CD4-positive, alpha-beta T cell treated with Interleukin-6 at 100 ng/mL for 8 hours (primary cell): ENCODE results near the gene DERL2.

Experiments
- DNase-seq: peaks from one replicate; pipeline ENCODE4 v3.0.0-alpha.2; 2020; ENCODE audit warnings: mixed read lengths, low spot score

DERL2 gene

DNA sequence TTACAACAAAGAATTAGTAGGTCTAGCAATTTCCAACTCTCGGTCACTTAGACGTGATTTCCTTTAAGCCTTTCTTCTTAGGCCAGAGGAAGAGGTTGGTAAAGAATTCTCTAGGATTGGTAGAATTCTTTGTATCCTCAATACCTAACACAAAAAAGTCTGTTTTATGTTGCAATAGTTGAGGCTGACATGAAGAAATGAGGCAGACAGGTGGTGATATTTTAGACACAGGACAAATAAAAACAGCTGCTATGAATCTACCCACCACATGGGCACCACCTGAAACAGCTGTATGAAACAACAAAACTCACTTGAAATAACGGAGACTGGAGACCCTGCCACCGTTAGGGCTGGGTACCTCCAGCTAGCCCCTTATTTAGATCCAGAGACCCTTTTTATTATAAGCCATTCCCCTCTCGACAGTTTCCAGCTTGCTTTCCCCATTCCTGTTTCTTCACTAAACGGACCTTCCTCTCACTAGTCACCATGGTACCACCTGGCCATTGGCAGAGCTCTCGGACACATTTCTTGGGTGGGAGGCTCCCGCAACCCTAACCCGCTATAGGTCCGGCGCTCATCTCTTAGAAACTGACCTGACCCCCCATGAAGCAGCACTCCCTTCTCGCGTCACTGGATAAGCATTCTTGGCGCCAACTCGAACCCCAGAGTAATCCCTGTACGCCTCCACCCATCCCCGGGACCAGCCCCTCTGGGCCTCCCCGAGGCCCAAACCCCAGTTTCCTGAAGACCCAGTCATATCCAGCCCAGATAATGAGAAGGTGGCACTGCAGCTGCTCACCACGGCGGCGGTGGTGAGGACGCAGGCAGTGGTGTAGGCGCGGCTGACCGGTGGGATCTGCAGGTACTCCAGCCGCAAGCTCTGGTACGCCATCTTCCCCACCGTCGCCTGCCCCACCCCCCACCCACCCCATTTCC lies at the start of gene DERL2:
TSS of gene DERL2 (minus strand) at position 909 of the 936 bp plus-strand sequence. CDS start at position 892, 17 bp downstream.
- DNase-seq = no peak

DNA sequence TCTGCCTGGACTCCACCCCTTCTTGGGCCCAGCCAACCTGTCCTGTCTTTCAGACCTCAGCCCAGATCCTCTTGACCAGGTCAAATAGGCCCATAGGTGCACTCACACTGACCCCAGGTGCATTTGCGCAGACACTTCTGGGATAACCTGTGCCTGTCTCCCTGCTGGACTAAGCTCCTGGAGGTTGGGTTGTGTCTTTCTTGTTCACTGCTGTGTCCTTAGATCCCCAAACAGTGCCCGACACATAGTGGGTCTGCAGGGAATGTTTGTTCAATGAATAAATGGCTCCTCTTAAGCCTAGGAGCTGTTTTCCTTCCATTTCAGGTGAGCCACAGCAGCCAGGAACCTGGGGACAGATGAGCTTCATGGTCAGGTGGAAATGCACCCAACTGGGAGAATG lies 49.5 kb upstream of the DERL2 start:
- no peak for DNase-seq

DNA sequence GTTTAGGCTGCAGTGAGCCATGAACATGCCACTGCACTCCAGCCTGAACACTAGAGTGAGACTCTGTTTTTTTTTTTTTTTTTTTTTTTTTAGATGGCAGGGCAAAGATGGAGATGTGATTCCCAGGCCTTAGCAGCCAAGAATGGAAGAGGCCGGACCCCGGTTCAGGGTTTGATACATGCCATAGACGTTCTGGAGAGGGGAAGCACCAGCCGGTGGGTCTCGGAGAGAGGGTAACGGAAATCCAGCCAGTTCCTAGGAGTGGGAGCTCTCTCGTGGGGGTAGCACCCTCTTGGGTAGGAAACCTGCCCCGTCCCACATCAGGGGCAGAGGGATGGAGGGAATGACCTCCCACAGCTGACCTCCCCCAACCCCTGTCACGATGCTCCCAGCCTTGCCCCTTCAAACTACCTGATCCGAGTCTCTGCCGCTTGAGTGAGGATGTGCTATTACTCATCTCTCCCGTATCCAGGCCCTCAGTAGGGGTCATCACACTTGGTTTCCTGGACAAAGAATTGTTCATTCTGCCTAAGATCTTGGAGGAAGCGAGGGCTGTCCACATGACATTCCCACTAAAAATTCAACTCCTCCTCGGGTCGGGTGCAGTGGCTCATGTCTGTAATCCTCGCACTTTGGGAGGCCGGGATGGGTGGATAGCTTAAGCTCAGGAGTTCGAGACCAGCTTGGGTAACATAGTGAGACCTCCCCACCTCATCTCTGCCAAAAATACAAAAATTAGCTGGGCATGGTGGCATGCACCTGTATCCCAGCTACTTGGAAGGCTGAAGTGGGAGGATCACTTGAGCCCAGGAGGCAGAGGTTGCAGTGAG lies 47.7 kb upstream of the DERL2 start:
- DNase-seq = no peak

DNA sequence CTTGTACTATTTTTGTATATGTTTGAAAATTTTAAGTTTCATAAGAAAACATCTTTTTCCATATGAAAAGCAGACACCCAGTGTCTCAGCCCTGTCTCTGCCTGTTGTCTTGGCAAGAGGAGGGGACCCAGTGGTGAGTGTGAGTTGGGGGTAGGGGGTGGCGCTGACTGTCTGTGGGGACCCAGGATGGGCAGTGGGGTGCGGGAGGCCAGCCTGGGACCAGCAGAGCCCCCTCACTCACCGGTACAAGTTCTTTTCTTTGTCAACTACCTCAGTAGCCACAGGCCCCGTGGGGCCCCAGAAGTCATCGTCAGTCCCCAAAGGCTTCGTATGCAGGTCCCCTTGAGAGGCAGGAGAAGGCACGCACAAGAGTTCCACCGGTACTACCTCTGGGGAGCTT lies 46.6 kb upstream of the DERL2 start:
- DNase-seq = no peak

DNA sequence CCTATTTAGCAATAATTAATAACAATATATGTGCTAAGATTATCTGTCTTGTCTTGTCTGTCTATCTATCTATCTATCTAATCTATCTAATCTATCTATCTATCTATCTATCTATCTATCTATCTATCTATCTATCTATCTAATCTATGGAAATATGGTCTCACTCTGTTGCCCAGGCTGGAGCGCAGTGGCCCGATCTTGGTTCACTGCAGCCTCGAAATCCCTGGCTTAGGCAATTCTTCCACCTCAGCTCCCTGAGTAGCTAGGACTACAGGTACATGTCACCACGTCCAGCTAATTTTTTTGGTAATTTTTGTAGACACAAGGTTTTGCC lies 45.1 kb upstream of the DERL2 start:
- DNase-seq = no peak

DNA sequence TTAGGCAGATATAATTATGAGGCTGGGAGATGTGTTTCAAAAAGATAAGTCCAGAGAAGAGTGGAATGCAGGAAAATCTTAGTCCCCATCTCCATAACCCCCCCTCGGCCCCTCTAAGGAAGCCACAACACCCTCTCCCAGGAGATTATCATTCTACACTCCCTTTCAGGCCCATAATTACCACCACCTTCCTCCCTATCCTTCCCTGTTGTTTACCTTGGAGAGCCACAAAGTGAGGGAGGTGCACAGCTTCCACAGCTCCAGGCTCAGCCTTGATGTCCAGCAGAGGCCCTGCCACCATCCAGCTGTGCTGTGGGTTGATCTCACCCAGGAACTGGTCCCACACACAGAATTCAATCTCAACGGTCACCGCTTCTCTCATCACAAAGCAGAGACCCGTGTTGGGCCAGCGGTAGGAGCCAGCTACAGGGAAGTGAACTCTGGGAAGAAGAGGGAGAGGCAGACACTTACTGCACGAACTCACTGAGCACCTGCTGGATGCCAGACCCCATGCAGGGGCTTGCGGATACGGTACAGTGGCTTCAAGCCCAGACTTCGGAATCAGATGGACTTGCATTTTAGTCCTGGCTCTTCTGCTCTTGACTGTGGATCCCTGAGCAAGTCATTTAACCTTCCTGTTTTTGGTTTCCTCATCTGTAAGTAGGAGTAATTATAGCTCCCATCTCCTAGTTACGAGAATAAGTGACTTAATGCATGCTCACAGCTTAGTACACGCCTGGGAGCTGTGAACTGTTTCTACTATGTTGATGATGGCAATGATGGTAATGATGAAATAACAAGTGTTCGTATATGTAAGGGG lies 44.5 kb upstream of the DERL2 start:
- no peak for DNase-seq

DNA sequence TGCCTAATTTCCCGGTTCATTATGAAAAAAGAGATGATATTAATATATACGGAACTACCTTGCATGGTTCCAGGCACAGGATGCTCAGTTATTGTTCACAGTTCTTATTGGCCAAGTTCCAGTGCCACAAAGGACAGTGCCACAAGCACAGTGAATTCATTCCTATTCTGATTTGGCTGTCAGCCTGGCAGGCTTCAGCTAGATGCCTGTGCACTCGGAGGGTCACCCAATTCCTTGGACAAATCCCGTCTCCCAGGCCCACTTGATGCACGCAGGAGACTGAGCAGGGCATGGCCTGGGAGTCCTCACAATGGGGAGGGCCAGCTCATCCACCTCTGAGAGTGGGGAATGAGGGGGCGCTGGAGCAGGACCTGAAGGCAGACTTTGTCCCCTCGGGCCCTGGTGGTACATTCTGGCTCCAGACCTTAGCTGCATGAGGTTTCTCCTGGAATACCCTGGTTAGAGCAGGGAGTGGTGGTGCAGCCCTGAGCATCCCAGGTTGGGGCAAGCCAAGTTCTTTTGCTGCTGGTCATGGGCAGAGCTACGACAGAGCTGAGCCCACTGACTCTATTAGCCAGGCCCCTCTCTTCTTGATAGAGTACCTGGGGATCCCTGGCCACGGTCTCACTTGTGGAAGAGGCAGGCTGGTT lies 41.7 kb upstream of the DERL2 start:
- no peak for DNase-seq

DNA sequence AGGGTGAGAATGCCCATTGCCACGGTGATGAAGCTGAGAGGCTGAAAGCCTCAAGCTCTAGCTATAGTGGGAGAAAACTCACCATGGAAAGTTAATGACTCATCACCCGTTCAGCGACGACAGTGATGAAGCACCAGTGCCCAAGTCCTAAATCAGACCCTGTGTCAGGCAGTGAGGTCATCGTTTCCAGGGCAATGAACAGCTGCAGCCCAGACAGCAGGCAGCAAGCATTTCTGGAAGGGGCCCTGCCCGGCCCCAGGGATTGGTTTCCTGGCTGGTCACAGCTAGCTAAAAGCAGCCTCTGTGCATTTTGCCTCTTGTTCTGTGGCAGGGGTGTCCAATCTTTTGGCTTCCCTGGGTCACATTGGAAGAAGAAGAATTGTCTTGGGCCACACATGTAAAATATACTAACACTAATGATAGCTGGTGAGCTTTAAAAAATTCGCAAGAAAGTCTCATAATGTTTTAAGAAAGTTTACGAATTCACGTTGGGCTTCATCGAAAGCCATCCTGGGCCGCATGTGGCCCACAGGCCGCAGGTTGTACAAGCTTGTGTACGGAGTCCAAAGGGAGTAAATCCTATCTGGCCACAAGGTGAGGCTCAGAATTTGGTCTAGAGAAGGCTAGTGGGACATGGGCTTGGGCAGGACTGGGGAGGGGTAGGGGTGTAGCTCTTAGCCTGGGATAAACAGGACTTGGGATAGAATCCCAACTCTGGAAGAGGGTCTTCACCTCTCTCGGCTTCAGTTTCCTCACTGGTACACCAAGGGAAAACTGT lies 41.0 kb upstream of the DERL2 start:
- DNase-seq = no peak

DNA sequence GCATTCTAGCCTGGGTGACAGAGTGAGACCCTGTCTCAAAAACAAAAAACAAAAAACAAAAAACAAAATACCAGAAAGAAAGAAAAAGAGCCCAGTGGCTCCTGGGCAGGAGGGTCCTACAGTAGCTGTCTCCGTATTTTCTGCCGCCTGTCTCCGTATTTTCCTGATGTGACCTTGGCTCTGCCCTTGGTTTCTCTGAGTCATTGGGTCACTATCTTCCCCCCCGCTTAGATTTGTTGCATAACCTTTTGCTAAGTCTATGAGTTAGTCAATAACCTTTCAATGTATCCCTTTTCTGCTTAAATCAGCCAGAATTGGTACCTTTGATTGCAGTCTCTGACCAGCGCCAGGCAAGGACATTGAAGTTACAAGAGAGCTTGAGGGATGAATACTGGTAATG lies 37.3 kb upstream of the DERL2 start:
- DNase-seq = no peak

DNA sequence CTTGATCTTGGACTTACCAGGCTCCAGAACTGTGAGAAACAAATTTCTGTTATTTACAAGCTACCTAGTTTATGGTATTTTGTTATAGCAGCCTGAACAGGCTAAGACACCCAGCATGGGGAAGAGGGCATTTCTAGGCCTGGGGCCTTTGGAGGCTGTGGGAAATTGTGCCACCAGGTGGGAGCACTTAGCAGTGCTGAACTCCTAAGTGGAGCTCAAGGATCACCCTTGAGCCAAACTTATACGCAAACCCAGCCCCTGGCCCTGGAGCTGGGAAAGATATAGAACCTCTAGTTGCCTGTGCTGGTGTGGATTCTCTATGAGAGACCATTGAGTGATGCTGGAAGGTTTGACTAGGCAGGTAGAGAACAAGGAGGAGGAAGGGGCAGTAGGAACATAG lies 36.5 kb upstream of the DERL2 start:
- DNase-seq = no peak

DNA sequence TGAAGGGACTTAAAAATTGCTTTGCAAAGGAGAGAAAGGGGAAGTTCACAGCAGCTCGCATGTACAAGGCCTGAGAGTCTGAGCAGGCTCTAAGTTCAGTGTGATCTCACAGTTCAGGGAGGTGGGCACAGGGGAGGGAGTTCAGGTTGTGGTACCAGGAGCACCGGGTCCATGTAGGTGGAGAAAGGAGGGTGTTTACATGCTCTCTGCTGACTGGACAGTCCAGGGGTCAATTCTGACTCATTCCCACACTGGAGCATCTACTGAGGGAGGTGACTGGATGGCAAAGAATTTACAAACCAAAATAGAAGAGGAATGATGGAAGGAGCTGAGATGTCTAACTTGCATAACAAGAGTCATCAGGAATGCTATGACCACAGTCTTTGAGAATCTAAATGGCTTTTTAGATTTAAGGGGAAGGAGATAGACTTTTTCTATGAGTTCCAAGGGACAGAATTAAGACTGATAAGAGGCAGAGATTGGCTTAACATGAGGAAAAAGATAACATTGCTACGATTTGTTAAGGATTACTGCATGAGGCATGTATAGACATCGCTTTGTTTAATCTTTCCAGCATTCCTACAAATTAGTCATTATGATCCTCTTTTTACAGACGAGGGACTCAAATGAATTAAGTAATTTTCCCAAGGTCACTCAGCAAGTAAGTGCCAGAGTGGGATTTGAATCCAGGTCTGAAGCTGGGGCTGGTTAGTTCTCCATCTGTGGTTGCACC lies 30.2 kb upstream of the DERL2 start:
- no peak for DNase-seq

DNA sequence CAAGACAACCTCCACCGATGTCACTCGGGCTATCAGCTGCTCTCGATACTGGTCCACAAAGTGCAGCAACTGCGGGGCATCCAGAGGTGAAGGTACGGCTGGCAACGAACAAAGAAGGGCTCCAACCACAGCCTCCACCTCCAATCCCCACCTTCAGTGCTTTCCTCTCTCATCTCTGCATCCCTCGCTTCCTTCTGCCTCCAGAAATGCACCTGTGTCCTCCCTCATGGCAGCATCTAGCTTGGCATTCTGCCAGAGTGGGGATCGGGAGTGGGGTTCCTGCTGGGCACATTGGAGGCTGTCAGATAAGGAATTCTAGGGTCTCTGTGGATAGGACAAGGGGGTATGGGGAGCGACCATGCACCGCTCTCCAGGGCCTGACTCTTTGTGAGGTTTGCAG lies 29.0 kb upstream of the DERL2 start:
- DNase-seq = no peak

DNA sequence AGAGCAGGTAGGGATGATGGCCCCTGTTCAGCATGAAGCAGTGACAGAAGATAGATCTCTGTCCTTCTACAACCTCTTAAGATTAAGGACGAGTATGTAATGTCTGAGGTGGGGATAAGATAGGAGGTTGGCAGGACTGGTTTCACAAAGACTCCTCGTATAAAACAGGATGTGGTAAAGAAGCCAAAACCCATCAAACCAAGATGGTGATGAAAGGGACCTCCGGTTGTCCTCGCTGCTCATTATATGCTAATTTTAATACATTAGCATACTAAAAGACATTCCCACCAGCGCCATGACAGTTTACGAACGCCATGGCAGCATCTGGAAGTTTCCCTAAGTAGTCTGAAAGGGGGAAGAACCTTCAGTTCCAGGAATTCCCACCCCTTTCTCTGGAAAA lies 27.6 kb upstream of the DERL2 start:
- peak; percentile 31 for DNase-seq

DNA sequence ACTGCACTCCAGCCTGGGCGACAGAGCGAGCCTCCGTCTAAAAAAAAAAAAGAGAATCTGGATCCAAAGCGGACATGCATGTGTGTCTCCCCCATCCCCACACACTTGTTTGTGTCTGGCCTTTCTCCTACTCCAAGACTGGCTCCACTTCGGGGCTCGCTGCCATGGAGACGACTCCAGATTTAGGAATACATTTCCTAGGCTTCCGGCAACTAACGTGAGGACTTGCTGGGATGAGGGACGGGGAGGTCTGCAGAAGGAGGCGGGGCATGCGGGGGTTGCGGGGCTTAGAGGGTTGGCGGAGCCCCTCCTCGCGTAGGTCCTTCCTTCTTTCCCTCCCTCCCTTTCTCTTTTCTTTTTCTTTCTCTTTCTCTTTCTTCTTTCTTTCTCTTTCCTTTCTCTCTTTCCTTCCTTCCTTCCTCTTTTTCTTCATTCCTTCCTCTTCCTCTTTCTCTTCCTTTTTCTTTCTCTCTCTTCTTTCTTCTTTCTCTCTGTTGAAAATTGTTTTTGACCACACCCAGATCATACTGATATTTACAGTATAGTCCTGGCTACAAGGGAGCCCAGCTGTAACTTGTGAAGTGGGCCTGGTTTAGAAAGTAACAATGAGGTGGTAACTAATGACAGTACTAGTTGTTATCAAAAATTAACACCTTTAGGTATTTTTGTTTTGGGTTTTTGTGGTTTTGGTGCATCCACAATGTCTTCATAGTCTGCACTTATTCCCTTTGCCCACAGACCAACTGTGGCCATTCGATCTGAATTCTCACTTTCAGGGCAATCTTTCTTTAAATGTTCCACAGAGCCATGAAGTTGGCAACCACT lies 25.6 kb upstream of the DERL2 start:
- no peak for DNase-seq

DNA sequence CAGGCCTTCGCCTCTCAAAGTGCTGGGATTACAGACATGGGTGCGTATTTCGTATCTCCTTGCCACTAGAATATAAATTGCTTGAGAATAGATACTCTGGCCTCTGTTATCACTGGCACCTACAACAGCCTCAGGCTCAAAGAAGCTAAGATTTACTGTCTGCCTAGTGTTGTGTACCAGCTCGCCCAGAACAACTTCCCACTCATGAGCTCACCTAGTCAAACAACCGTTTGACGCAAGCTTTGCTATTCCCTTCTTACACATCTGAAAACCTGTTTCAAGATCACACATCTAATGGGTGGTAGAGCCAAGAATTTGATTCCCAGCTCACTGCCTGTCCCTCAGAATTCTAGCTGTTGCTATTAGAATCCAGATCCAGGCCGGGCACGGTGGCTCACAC lies 24.8 kb upstream of the DERL2 start:
- no peak for DNase-seq

DNA sequence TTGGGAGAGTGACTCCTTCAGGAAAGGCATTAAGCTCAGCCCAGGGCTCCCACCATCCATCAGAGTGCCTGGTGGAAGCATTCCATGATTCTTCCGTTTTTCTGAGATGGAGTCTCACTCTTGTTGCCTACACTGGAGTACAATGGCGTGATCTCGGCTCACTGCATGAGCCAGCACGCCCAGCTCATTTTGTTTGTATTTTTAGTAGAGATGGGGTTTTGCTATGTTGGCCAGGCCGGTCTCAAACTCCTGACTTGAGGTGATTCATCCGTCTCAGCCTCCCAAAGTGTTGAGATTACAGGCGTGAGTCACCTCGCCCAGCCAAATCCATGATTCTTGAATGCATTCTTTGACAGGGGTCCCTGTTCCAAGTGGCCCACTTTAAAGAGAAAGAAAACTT lies 23.5 kb upstream of the DERL2 start:
- DNase-seq = no peak

DNA sequence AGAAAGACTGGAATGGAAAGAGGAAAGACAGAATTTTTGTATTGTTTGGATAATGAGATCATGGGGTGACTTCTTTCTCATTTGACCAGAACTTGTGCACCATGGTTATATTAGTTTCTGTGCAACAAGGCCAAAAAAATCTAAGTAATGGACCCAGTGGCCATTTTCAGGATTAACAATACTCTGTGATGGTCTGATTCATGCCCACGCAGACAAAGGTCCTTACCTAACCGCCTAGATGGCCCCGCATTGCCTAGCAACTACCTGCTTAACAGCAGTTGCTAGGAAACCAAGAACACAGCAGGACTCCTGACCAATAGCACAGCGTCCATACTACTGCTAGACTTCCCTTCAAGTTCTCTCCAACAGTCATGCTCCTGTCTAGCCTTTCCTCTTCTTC lies 22.8 kb upstream of the DERL2 start:
- no peak for DNase-seq

DNA sequence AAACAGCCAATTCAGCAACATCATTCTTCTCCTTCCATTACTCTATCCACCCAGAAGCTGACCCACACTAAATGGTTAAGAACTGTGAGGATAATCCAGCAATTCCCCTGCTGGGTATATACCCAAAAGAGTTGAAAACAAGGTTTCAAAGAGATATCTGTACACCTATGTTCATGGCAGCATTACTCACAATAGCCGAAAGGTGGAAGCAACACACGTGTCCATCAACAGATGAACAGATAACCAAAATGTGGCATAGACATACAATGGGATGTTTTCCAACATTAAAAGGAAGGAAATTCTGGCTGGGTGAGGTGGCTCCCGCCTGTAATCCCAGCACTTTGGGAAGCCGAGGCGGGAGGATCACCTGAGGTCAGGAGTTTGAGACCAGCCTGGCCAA lies 20.3 kb upstream of the DERL2 start:
- DNase-seq = no peak

DNA sequence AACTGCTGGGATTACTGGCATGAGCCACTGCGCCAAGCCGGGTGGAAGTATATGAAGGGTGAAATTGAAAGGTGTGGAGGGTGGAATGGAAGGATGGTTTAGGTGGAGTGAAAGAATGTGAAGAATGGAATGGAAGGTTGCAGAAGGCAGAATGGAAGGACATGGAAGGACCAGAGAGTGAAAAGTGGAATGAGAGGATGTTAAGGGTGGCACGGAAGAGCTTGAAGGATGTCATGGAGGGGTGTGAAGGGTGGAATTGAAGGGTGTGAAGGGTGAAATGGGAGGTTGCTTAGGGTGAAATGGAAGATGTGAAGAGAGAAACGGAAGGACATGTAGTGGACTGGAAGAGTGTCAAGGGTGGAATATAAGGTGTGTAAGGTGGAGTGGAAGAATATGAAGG lies 16.6 kb upstream of the DERL2 start:
- DNase-seq = no peak

DNA sequence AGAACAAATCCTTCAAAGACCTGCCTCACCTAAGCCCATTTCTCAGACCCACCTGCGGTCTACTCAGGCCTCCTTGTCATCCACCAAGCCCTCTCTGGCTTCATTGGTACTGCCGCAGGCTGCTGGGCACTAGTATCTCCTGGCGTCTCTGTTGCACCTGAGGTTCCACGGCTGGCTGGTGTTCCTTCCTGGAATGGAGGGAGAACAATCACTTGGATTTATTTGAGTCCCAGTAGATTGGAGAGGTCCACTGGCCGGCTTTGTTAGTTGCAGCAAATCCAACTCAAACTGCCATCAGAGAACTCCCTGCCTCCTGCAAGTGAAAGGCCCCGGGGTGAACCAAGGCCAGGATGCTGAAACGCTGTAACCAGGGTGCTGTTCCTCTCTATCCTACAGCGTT lies 15.7 kb upstream of the DERL2 start:
- no peak for DNase-seq
